ENCODE data around the gene SLC9A5.

GRCh38 chr16:67237396-67238277, 11.1 kb upstream of the SLC9A5 start:
- no peak for TF ChIP-seq CTCF (IDR thresholded peaks at IDR 0.05; ENCODE audit: low read depth, low read length, missing input control)
- no peak for TF ChIP-seq YY1 (IDR thresholded peaks at IDR 0.05)
- TF ChIP-seq HNF4A (conservative IDR thresholded peaks at IDR 0.05), result no peak
- no peak for TF ChIP-seq JUND (IDR thresholded peaks at IDR 0.05)
- TF ChIP-seq, protein P1, sequence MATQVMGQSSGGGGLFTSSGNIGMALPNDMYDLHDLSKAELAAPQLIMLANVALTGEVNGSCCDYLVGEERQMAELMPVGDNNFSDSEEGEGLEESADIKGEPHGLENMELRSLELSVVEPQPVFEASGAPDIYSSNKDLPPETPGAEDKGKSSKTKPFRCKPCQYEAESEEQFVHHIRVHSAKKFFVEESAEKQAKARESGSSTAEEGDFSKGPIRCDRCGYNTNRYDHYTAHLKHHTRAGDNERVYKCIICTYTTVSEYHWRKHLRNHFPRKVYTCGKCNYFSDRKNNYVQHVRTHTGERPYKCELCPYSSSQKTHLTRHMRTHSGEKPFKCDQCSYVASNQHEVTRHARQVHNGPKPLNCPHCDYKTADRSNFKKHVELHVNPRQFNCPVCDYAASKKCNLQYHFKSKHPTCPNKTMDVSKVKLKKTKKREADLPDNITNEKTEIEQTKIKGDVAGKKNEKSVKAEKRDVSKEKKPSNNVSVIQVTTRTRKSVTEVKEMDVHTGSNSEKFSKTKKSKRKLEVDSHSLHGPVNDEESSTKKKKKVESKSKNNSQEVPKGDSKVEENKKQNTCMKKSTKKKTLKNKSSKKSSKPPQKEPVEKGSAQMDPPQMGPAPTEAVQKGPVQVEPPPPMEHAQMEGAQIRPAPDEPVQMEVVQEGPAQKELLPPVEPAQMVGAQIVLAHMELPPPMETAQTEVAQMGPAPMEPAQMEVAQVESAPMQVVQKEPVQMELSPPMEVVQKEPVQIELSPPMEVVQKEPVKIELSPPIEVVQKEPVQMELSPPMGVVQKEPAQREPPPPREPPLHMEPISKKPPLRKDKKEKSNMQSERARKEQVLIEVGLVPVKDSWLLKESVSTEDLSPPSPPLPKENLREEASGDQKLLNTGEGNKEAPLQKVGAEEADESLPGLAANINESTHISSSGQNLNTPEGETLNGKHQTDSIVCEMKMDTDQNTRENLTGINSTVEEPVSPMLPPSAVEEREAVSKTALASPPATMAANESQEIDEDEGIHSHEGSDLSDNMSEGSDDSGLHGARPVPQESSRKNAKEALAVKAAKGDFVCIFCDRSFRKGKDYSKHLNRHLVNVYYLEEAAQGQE (IDR thresholded peaks at IDR 0.05), result no peak
- TF ChIP-seq FOXA1 (IDR thresholded peaks at IDR 0.05), result no peak
- TF ChIP-seq ATF3 (IDR thresholded peaks at IDR 0.05), result no peak
